Right lung (tissue), 5 donors: ENCODE measurements around the gene SOCS1. TPM values are rescaled to one million over a fixed set of nuclear protein-coding genes. Genes with fewer than 3 reads are reported as not detected.

ENCODE experiments used
- DNase-seq, 2 donors: peaks; one replicate each; pipeline ENCODE4 v3.0.0-alpha.2; 2013
- polyA plus RNA-seq, 5 donors: library from polyadenylated mRNA; unstranded; fragments of 120-200 nt; gene quantifications; one replicate each; pipeline versions ENCODE4 v1.2.1 to v1.2.3, GENCODE V29; 2013; ENCODE audit warnings: inconsistent platforms in 1 of 5, low replicate concordance in 1 of 5; ENCODE audit not compliant: insufficient read length in 5 of 5, insufficient read depth in 1 of 5

Gene SOCS1
- polyA plus RNA-seq, 5 donors, result 13.0 to 31.0 (median 16.9) TPM

DNA sequence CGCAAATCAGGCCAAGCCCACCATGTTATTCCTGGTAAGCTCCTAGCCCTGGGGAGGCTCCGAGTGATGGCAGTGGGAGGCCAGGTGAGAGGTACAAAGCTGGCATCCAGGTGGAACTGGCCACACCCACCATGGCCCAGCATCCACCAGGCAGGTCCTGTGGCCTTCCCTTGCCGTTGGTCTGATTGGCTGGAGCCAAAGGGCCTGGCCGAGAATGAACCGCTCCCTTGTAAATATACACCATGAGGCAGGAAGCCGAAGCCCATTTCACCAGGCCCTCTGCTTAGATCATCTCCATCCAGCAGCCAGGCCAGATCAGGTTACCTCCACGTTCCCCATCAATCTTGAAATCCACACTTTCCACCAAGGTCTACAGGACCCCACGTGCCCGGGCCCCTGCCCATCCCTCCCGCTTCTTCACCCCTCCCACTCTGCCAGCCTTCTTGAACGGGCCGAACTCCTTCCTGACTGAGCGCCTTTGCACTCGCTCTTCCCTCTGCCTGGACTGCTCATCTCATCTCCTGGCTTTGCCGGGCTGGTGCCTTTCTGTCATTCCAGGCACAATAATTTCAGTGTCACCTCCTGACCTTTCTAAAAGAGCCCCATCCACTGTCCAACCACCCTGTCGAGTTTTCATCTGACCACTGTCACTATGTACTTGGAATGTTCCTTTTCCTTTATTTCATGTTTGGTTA, 5.8 kb downstream of the SOCS1 start:
- DNase-seq, result no peak

DNA sequence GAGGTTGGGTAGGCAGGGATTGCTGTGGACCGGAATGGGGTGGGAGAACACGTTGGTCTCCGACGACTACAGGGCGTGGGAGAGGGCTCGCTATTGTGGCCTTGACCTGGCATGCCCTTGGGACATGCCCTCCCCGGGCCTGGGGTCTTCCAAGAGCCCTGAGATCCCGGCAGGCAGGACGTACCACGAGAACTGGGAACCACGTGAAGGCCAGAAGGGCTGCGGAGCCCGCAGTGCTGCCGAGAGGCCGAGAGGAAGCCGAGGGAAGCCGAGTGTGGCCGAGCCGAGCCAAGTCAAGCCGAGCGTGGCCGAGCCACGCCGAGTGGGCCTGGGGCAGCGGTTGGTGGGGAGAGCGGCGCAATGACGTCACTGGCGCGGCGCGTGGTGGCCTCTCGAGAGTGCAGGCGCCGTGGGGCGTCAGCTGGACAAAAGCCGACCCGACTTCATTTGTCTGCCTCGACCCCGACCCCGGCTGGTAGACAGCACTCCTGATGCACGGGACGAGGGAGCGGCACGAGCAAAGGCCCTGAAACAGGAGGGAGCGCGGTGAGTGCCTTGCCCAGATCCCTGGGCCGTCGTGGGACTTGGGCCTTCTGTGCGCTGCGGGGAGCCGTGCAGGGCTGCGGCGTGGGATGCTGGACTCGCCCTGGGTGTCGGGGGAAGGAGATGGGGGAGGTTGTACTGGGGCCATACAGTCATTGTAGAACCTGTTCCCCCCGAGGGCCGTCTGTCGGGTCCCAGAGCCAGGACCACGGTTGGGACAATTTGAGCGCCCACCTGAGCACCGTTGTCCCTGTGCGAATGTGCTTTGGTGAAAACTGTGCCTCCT, 6.6 kb downstream of the SOCS1 start:
- DNase-seq, result no peak

DNA sequence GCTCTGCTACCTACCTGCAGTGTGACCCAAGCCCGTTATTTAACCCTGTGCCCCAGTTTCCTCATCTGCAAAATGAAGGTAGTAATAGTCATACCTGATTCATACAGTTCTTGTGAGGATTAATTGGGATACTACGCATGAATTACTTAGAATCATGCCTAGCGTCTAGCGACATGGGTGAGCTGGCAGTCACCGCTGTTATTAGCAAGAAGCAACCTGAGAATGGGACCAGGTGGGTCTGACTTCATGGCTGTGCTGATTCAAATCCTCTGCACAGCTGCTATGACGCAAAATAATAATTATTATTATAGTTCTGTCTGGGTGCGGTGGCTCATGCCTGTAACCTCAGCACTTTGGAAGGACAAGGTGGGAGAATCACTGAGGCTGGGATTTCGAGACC, 7.9 kb downstream of the SOCS1 start:
- no peak for DNase-seq

DNA sequence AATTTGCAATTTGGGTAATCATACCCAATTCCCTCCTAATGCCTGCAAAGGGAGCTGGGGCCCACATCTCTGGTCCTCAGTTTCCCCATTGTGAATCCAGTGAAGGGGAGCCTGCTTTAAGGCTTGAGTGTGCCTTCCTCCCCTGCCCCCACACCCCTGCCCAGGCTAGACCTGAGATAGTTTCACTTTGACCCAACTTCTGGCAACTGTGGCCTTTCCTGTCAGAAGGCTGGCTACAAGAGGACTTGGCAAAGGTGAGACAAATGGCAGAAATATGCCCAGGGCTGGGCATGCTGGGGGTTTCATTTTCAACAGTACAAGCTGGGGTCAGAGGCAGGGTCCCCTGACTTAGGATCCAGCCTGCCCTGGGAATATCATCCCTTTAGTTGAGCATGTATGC, 10.0 kb downstream of the SOCS1 start:
- DNase-seq, result no peak

DNA sequence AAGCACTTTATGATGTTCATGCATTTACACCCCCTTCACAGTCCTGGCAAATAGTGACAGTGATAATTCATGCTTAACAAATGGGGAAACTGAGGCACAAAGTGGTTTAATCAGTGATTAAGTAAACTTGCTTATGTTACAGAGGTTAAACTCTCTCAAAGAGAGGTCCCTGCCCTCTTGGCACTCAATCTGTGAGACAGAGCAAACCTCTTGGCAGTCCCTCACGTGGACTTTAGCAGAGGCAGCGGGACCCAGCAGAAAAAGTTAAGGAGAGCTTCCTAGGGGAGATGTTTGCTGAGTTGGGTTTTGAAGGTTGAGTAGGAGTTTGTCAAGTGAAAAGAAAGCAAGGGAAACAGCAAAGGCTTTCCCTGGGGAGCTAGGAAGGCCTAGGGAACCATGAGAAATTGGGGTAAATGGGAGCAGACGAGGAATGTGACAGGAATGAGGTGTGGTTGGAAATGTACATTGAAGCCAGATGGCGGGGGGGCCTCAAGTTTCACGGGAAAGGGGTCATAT, 10.7 kb downstream of the SOCS1 start:
- DNase-seq, result no peak

DNA sequence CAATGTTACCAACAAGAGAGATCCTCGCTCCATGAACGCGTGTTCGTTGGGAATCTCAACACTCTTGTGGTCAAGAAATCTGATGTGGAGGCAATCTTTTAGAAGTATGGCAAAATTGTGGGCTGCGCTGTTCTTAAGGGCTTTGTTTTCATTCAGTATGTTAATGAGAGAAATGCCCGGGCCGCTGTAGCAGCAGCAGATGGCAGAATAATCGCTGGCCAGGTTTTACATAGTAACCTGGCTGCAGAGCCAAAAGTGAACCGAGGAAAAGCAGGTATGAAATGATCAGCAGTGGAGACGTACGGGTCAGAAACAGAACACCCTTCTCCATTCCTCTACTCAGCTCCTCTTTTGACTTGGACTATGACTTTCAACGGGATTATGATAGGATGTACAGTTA, 13.3 kb downstream of the SOCS1 start:
- no peak for DNase-seq

DNA sequence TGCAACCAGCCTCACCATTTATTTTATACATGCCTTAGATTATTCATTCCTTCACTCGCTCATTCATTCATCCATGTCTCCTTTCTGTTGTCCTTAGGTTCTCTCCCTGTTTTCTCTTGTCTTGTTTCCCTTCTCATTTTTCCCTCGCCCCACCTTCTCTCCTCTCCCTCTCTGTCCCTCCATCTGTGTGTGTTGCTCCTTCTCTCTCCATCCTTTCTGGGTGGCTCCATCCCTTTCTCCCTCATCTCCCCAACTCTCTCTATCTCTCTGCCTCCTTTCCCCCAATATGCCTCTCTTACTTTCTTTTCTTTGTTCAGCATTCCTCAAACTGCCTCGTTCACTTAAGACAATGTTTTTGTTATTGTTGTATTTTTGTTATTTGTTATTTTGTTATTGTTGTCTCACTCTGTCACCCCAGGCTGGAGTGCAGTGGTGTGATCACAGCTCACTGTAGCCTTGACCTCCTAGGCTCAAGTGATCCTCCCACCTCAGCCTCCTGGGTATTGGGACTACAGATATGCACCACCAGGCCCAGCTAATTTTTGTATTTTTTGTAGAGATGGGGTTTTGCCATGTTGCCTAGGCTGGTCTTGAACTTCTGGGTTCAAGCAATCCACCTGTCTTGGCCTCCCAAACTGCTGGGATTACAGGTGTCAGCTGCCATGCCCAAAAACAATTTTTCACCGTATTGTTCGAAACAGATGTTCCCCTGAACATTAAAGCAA, 14.4 kb downstream of the SOCS1 start:
- no peak for DNase-seq

DNA sequence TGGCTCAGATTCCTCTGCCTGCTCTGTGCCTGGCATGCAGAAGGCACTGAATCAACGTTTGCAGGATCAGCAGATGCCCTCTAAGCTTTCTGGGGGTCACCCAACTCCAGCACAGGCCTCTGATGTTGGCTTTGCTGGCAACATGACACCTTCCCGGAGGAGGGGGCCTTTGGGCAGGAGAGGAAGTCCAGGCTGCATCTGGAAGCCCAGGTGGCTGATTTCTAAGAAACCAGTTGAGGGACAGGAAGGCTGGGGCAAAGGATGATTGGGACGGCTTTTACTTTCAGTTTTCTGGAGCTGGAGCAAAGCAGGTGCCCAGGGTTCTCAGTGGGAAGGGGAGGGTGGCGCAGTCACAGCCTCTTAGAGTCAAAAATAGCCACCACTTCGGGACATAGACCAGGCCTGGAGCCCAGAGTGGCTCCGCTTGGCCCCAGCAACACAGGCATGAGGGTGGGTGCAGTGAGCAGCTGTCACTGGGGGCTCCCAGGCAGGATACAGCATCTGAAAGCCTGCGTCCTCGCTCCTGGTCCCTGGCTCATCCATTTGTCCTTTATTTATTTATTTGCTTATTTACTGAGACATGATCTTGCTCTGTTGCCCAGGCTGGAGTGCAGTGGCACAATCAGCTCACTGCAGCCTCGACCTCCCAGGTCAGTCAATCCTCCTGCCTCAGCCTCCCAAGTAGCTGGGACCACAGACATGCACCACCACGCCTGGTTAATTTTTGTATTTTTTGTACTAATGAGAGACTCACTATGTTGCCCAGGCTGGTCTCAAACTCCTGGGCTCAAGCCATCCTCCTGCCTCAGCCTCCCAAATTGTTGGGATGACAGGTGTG, 15.1 kb downstream of the SOCS1 start:
- no peak for DNase-seq

DNA sequence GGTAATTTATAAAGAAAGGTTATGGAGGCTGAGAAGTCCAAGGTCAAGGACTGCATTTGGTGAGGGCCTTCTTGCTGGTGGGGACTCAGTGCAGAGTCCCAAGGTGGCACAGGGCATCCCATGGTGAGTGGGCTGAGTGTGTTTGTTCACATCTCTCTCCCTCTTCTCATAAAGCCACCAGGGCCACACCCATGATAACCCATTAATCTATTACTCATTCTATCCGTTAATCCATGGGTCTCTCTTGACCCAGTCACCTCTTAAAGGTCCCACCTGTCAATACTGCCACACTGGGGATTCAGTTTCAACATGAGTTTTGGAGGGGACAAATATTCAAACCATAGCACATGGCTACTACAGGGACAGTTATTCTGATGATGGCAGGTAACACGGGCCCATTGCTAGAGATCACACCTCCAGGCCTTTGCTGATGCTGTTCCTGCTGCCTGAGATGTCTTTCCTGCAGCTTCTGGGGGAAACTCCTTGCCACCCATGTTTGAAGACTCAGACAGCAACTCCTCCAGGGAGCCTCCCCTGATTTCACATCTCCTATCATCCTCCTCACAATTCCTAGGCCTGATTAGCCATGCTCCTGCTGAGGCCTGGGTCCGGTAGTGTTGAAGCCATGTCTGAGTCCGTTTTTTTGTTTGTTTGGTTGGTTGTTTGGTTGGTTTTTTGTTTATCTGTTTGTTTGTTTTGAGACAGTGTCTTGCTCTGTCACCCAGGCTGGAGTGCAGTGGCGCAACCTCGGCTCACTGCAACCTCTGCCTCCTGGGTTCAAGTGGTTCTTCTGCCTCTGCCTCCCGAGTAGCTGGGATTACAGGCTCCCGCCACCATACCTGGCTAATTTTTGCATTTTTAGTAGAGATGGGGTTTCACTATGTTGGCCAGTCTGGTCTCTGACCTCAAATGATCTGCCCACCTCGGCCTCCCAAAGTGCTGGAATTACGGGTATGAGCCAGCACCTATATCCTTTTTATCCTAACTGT, 16.1 kb downstream of the SOCS1 start:
- DNase-seq, result no peak

DNA sequence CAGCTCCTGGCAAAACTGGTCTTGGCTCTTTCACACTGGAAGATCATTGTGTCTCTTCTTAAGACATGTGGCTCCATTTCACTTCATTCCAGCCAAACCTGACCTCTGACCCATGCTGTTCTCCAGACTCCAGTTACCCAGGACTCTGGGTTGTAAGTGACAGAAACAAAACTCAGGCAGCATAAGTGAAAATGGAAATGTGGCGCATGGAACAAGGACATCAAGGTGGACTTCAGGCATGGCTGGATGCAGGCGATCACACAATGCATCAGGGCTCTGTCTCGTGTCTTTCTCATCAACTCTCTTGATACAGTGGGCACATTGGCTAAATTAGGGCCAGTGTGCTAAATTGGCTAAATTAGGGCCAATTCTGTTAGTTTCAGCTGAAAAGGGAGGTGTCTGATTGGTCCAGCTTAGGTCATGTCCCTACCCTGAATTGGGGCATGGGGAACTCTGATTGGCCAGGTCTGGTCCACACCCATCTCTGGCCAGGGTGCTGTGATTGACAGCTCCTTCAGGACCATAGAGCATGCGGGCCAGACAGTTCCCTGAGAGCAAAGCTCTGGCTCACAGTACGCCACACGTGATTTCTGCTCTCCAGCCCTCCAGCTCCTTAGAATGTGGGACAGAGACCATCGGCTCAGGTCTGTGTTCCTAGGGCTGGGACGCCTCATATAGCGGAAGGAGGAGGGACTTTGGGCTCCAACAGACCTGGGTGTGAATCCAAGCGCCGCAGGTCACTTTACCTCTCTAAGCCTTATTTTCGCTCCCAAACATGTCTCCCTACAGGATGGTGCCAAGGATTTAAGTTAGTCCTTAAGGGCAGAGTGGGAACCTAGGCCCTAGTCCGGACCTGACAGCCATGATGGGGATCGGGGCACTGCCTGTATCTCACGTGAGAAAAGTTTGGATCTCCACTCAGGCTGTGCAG, 17.5 kb downstream of the SOCS1 start:
- no peak for DNase-seq

DNA sequence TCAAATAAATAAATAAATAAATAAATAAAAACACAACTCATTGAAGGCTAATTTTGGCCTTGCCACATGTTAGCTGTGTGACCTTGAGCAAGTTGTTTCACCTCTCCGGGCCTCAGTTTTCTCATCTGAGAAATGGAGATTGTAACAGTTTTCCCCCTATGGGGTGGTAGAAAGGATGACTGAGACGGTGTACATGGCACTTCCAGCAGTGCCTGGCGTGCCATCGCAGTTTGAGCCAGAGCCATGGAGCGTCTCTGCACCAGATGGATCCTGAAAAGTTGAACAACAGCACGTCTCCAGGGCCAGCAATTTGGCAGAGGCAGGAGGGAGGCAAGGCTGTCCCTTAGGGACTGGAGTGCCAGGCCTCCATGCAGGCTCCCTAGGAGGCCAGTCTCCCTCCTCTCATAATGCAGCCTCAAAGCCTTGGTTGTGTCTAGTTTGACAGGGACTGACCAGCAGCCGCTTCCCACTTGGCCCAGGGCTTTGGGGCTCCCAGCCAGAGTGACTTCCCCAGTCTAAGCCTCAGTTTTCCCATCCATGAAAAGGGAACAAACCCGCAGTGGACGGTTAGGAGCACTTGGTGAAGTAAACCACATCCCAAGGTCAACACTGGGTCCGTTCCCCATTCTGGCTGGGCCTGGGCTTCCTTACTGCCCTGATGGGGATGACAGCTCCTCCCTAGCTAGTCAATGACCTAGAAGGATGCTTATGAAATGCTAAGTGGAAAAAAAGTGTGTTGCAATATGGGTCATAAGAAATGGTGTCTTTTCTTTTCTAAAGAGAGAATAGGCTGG, 19.3 kb downstream of the SOCS1 start:
- DNase-seq, result no peak

DNA sequence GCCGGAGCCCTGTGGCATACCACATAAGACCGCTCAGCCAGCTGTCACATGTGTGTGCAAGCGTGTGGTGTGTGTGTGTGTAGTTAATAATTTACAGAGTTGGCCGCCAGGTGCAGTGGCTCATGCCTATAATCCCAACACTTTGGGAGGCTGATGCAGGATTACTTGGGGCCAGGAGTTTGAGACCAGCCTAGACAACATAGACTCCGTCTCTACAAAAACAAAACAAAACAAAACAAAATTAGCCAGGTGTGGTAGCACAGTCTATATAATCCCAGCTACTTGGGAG, 20.4 kb downstream of the SOCS1 start:
- no peak for DNase-seq

DNA sequence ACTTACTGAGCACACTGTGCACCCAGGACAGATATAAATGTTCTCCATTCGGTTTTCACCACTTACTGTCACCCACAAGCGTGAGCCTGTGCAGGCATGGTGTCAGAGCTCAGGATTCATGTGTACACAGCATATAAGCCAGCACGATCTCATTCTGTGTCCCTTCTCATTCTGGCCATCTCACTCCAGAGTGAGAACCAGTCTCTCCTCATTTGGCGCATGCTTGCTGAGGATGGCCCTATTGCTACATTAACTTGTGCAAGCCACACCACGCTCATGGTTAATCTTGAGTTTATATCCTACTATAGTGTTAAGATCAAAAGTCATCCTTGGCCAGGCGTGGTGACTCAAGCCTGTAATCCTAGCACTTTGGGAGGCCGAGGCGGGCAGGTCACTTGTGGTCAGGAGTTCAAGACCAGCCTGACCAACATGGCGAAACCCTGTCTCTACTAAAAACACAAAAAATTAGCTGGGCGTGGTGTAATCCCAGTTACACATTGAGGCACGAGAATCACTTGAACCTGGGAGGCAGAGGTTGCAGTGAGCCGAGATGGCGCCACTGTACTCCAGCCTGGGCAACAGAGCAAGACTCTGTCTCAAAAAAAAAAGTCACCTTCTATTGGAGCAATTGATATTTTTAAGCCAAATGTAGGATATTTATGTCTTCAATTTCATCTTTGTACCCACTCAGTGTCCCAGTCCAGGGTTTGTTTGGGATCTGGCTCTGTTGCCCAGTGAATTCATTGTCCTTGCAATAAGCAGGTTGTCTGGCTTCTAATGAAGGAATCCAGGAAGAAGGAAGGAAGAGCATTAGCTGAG, 20.9 kb downstream of the SOCS1 start:
- no peak for DNase-seq

DNA sequence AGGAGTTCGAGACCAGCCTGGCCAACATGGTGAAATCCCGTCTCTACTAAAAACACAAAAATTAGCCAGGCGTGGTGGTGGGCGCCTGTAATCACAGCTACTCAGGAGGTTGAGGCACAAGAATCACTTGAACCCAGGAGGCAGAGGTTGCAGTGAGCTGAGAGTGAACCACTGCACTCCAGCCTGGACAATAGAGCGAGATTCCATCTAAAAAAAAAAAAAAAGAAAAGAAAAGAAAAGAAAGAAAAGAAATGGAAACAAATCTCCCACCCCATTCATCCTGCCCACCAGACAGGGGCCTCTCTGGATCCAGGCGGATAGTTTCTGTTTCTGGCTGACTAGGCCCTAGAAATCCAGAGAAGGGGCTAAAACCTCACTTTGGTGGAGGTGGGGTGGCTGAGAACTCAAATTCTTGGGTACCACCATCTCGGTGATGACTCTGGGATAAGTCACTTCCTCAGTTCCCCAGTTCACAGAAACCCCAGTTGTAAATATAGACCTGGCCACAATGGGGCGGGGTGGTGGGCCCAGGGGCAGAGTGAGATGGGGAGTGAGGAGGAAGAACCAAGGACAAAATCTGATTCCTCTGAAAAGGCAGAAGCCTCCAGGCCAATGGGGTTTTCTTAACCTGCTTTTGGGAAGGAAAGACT, 22.2 kb downstream of the SOCS1 start:
- DNase-seq, result no peak

DNA sequence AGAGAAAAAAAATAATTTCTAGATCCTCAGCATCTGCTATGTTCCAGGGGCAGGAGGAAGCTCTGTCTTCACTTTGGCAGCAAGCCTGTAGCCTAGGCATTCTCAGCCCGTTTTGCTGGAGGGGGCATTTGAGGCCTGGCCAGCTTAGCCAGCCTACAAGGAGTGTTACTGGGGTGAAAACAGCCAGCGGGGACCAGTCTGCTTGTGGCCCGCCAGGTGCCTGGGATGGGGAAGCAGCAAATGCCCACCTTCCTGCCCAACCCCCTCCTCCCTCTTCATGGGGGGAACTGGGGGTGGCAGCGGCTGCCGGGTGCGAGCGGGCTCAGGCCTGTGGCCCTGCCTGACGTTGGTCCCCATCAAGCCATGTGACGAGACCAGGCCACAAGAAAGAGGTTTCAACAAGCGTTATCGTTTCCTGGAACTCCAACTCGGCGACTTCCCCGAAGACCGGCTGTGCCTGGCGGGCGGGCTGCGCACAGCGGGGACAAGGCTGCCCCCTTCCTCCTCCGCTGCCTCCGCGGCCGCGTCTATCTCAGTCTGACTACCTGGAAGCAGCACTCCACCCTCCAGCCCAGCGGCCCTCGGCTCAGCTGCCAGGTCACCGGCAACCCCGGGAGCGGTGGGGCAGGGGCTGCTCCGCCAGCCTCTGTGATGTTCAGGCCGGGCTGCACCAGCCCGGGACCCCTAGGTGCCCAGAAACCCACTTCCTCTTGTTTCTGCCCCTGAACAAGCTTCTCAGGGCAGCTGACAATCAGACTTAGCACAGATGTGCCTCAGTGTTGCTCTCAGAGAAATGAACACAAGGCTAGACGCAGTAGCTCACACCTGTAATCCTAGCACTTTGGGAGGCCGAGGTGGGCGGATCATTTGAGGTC, 22.9 kb downstream of the SOCS1 start:
- DNase-seq, result no peak

DNA sequence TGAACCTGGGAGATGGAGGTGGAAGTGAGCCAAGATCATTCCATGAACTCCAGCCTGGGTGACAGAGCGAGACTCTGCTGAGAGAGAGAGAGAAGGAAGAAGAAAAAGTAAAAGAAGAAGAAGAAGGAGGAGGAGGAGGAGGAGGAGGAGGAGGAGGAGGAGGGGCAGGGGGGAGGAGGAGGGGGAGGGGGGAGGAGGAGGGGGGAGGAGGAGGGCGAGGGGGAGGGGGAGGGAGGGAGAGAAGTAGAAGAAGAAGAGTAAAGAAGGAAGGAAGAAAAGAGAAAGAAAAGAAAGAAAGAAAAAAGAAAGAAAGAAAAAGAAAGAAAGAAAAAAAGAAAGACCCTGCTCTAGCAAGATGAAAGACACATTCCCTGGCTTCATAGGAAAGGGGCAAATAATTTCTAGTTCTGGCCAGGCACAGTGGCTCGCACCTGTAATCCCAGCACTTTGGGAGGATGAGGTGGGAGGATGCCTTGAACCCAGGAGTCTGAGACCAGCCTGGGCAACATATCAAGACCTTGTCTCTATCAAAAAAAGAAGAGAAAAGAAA, 23.6 kb downstream of the SOCS1 start:
- no peak for DNase-seq
